ENCODE data around the gene RAB13.

- TF ChIP-seq CTCF (IDR thresholded peaks at IDR 0.05; ENCODE audit: insufficient read depth, low read length, poor library complexity, severe bottlenecking) (no peak), EZH2phosphoT487 (conservative IDR thresholded peaks at IDR 0.05; ENCODE audit: low read length) (no peak)
Observed at GRCh38 chr1:153990468-153991150, 4.5 kb upstream of the RAB13 start, which contains the start of gene RPS27.
